Spleen (tissue), 13 donors: ENCODE measurements around the gene EML3. TPM values are rescaled to one million over a fixed set of nuclear protein-coding genes. Genes with fewer than 3 reads are reported as not detected.

Experiments used
- DNase-seq: peaks from one replicate; pipeline ENCODE4 v3.0.0-alpha.2; 2020
- H3K27ac ChIP-seq, 8 donors: fragments of 200-600 bp; sonication (generic) in 7 of 8; 1 replicate in 4 of 8; 2 replicates in 4 of 8; pipeline versions ENCODE4 v1.5.0 to v1.8.0; 2016 to 2021; ENCODE audit warnings: inconsistent platforms in 4 of 8, mild to moderate bottlenecking in 4 of 8, moderate library complexity in 1 of 8
- H3K27me3 ChIP-seq, 7 donors: fragments of 200-600 bp; sonication (generic) in 6 of 7; replicated peaks in 1 of 7; 1 replicate in 4 of 7; 2 replicates in 3 of 7; pipeline versions ENCODE4 v1.5.0 to v1.8.0; 2016 to 2021; ENCODE audit warnings: inconsistent platforms in 3 of 7, mild to moderate bottlenecking in 1 of 7
- H3K36me3 ChIP-seq, 6 donors: fragments of 200-600 bp; sonication (generic) in 5 of 6; 1 replicate in 4 of 6; 2 replicates in 2 of 6; pipeline versions ENCODE4 v1.5.0 to v1.8.0; 2016 to 2021; ENCODE audit warnings: inconsistent platforms in 2 of 6
- H3K4me1 ChIP-seq, 6 donors: fragments of 200-600 bp; sonication (generic) in 5 of 6; 1 replicate in 3 of 6; 2 replicates in 3 of 6; pipeline versions ENCODE4 v1.5.0 to v1.8.0; 2016 to 2021; ENCODE audit warnings: inconsistent platforms in 3 of 6
- H3K4me3 ChIP-seq, 8 donors: fragments of 200-600 bp; sonication (generic) in 7 of 8; 1 replicate in 4 of 8; 2 replicates in 4 of 8; pipeline versions ENCODE4 v1.5.0 to v1.8.0; 2016 to 2021; ENCODE audit warnings: inconsistent platforms in 4 of 8, mild to moderate bottlenecking in 4 of 8, moderate library complexity in 2 of 8
- H3K9me3 ChIP-seq, 8 donors: fragments of 200-600 bp; sonication (generic) in 7 of 8; 1 replicate in 4 of 8; 2 replicates in 4 of 8; pipeline versions ENCODE4 v1.5.0 to v1.8.0; 2016 to 2021; ENCODE audit warnings: inconsistent platforms in 4 of 8
- CTCF ChIP-seq, 11 experiments: fragments of 200-600 bp in 7 of 11; fragments of 450-650 bp in 4 of 11; sonication (generic) in 4 of 11; IDR thresholded peaks in 8 of 11; conservative IDR thresholded peaks in 3 of 11; 1 replicate in 7 of 11; 2 replicates in 4 of 11; pipeline versions ENCODE4 v1.4.0 to v1.8.0; 2016 to 2021; ENCODE audit warnings: antibody characterized with exemption in 11 of 11, inconsistent platforms in 4 of 11, mild to moderate bottlenecking in 1 of 11
- POLR2A ChIP-seq, 3 donors: fragments of 450-650 bp; IDR thresholded peaks; one replicate each; pipeline ENCODE4 v1.5.1; 2017; ENCODE audit warnings: antibody characterized with exemption in 3 of 3, mild to moderate bottlenecking in 1 of 3
- POLR2AphosphoS5 ChIP-seq, 3 donors: sonication (generic); formaldehyde crosslinking; IDR thresholded peaks; one replicate each; pipeline ENCODE4 v1.5.1; 2017; ENCODE audit warnings: antibody characterized with exemption in 3 of 3
- WGBS, 5 donors: extraction: QIAGEN DNeasy Blood & Tissue Kit in 3 of 5; methylation state at CpG; one replicate each; pipeline versions ENCODE4 v1.1.5 to v1.1.7; 2013 to 2018; 5-methylcytosine and 5-hydroxymethylcytosine counted together
- intact Hi-C: fragments of 100-400 bp; cut with DNase I; formaldehyde crosslinking; loops from one replicate; pipeline ENCODE4 v1.15.0; 2023; ENCODE audit warnings: low total_unique reads
- long read RNA-seq, 2 donors: transcript quantifications; one replicate each; lab custom pipeline, GENCODE V29; 2026
- polyA plus RNA-seq, 3 donors: library from polyadenylated mRNA; stranded (reverse); fragments of 200-250 nt; gene quantifications; one replicate each; pipeline ENCODE4 v1.2.1, GENCODE V29; 2013
- total RNA-seq, 7 donors: library from RNA; depleted of rRNA in 3 of 7; stranded (reverse); fragments of >200 nt in 3 of 7; fragmentation: NEBNext Ultra II Directional in 4 of 7; extraction: Animal tissue kit (Norgen Biotek cat#: 25700) in 4 of 7; gene quantifications; one replicate each; pipeline versions ENCODE4 v1.1.0 to v1.2.1, GENCODE V29; 2016 to 2021
- donor health status: healthy with polysubstance abuse.
- donor health status: DM: no; HTN: no; CAD: no; lungs with moderate emphysema.
- donor health status: DM: no; HTN: no; CAD: no.
- donor health status: Bipolar disorder and iron deficiency.
- donor health status: healthy.
- donor health status: DM: no; HTN: no; CAD: no.
- donor health status: DM: yes; HTN: yes; CAD: no.

The EML3 gene
- total RNA-seq (100 to 1,000 TPM in 5 of 7 donors, 10 to 100 TPM in 2; 46.7 to 159 (median 116) TPM), polyA plus RNA-seq (100 to 1,000 TPM in 1 of 3 donors, 10 to 100 TPM in 2; 51.0 to 116 (median 78.6) TPM)
- long read RNA-seq, donor 1, partial matches to known transcripts: 0 of 4 reads
- long read RNA-seq, donor 1, other reads (novel, unspliced or antisense): 0 of 4 reads
- long read RNA-seq, donor 2, partial matches to known transcripts: 0 of 2 reads
- long read RNA-seq, donor 2, other reads (novel, unspliced or antisense): 0 of 2 reads

GRCh38 chr11:62612366-62613290 lies at the start of gene EML3, which contains the start of gene ROM1:
Gene EML3 (minus strand): TSS chr11:62612775. CDS start chr11:62612457, 318 bp downstream.
Gene ROM1 (plus strand): TSS chr11:62613257. CDS start chr11:62613282, 25 bp downstream.
- intact Hi-C loops: no loop called here

GRCh38 chr11:62656796-62657429 lies 44.3 kb upstream of the EML3 start:
- H3K4me3 ChIP-seq: no peak overlapping the region
- intact Hi-C loops: no loop called here
- 51 to 69% (median 62%) methylated on average over 5 of the region's 5 CpGs for WGBS, 5 donors
- peaks cover 5 to 20% (median 12%) of the 10 kb centered on the region in 6 donors for H3K4me1 ChIP-seq
- H3K36me3 ChIP-seq: peaks cover 0 to 16% (median 4%) of the 10 kb centered on the region in 6 donors
- TF ChIP-seq POLR2AphosphoS5 (IDR thresholded peaks at IDR 0.05) (no peak), CTCF (IDR thresholded peaks at IDR 0.05 in 8 of 11, conservative IDR thresholded peaks at IDR 0.05 in 3 of 11) (no peak), POLR2A (IDR thresholded peaks at IDR 0.05) (no peak)
- H3K27me3 ChIP-seq: no peaks in the 10 kb centered on the region
- H3K27ac ChIP-seq: no peak overlapping the region
- DNase-seq: no peak
- no peaks in the 10 kb centered on the region for H3K9me3 ChIP-seq

More at GRCh38 chr11:62612366-62613290, at the start of gene EML3, which contains the start of gene ROM1:
- 3 to 7% (median 4%) methylated on average over 28 to 91 of the region's 91 CpGs for WGBS, 5 donors
- H3K4me1 ChIP-seq: peaks cover 16 to 75% (median 52%) of the 10 kb centered on the region in 6 donors
- H3K27me3 ChIP-seq: no peaks in the 10 kb centered on the region
- peaks cover 0 to 70% (median 39%) of the 10 kb centered on the region in 6 donors for H3K36me3 ChIP-seq
- peak within 1 kb of the TSS; percentile 55 to 86 (median 70) for H3K4me3 ChIP-seq
- peak; percentile 62 to 85 (median 77) for TF ChIP-seq POLR2AphosphoS5 (IDR thresholded peaks at IDR 0.05)
- peak; percentile 56 to 98 (median 95) for TF ChIP-seq CTCF (IDR thresholded peaks at IDR 0.05 in 8 of 11, conservative IDR thresholded peaks at IDR 0.05 in 3 of 11)
- TF ChIP-seq POLR2A (IDR thresholded peaks at IDR 0.05): no peak
- peak; percentile 98 for DNase-seq
- H3K9me3 ChIP-seq: no peaks in the 10 kb centered on the region
- H3K27ac ChIP-seq: peak within 1 kb of the TSS; percentile 95 to 99 (median 98)

GRCh38 chr11:62654297-62654696 lies 41.7 kb upstream of the EML3 start:
- Histone ChIP-seq H3K4me3 (peak overlapping the region in 1 of 8 donors; percentile 22), H3K9me3 (no peaks in the 10 kb centered on the region), H3K27ac (peak overlapping the region in 1 of 8 donors; percentile 96), H3K36me3 (peaks cover 0 to 15% (median 6%) of the 10 kb centered on the region in 6 donors), H3K4me1 (peaks cover 11 to 44% (median 26%) of the 10 kb centered on the region in 6 donors), H3K27me3 (no peaks in the 10 kb centered on the region)
- intact Hi-C loops: no loop called here
- TF ChIP-seq CTCF (IDR thresholded peaks at IDR 0.05 in 8 of 11, conservative IDR thresholded peaks at IDR 0.05 in 3 of 11) (no peak), POLR2A (IDR thresholded peaks at IDR 0.05) (no peak), POLR2AphosphoS5 (IDR thresholded peaks at IDR 0.05) (no peak)
- DNase-seq: peak; percentile 41
- 84 to 93% (median 86%) methylated on average over 11 of the region's 11 CpGs for WGBS, 5 donors
